ENCODE measurements around the gene SEC62.
"Not testable (repeated sequence)": the region's sequence is repeated elsewhere in the genome, so short reads cannot be mapped to it uniquely, and the experiment has no call there.

SEC62 gene

DNA sequence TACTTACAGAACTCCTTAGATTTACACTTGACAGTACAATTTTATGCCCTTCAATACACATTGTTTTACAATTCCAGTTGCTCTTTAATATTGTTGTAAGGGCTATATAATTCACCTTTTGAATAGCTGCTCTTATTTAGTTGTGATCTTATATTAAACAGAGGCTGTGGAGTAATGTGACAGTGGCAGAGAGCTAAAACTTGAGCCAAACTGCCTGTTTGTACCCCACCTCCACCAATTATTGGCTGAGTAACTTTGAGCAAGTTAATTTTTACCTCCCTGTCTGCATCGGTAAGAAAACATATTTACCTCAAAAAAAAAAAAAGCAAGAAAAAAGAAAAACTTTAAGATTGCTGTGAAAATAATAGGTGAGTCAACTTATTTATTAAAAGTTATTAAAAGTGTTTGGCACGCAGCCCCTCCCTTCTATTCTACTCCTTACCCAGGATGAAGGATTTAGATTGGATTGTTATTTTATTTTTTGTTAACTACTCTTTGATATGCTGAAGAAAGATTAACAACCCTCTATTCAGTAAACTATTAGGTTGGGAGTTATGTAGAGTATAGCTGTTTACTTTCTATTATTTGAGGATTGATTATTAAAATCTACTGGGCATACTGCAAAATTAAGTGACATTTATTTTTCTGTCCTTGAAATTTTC lies 1.7 kb downstream of the SEC62 start:
- DNase-seq: no peak

- no peak for DNase-seq
Measured at GRCh38 chr3:169969174-169970095, 2.8 kb downstream of the SEC62 start.

DNA sequence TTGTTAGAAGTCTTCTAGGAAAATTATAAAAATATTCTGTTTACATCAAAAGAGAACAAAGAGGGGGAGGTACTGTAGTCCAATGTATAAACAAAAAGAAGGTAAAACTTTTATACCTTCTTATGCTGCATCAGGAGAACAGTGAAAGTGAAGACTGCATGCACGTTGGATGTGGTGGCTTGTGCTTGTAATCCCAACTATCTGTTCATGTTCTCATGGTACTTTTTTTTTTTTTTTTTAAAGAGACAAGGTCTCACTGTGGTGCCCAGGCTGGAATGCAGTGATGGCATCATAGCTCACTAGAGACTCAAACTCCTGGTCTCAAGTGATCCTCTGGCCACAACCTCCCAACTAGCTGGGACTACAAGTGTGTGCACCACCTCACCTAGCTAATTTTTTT lies 4.2 kb downstream of the SEC62 start:
- no peak for DNase-seq

DNA sequence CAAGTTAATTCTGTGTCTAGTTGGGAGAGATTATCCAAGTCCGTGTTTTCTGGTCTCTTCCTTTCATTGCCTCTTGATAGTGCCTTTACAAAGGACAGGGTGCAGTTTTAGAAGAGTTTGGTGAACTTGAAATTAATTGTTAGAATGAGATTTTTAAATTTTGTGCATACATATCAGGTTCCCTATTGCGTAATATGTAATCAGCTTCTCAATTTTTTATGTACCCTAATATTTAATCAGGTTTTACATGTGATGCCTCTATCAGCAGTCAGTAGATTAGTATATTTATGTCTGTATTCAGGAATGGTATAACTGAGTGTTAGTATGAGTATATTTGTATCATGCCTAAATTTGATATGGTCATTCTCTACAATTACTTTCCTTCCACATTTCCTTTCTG lies 4.9 kb downstream of the SEC62 start:
- no peak for DNase-seq

DNA sequence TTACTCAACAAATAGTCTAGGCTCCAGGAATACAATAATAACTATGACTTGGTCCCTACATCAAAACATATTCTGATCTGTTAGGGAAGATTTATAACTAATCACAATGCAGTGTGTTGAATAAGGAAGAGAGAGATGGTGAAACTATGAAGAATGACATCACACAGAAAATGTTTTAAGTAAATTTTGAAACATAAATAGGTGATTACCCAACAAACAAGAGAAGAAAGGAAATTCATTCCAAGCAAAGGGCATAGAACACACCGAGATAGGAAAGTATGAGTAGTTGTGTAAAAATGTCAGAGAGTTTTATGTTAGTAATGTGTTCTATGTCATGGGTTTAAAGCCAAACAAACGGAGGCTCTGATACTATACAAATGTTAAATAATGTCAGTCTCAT lies 13.4 kb downstream of the SEC62 start:
- no peak for DNase-seq

GRCh38 chr3:169984292-169984691 lies 17.7 kb downstream of the SEC62 start:
- no peak for DNase-seq

- DNase-seq: no peak
Measured at GRCh38 chr3:169990431-169990830, 23.8 kb downstream of the SEC62 start.

DNA sequence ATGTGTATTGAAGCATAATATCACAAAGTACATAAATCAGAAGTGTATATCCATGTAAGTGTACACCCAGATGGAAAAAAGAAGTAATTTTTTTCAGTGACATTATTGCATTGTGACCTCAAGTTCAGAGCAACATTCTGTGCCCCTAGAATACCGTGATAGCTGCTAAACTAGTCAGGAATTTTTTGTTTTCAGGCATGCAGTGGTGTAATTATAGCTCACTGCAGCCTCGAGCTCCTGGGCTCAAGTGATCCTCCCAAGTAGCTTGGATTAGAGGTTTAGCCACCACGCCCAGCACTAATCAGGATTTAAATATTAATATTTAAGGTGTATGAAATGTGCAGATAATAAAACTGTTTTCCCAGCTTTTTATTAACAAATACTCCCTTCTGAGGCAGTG lies 25.5 kb downstream of the SEC62 start:
- DNase-seq: no peak

DNA sequence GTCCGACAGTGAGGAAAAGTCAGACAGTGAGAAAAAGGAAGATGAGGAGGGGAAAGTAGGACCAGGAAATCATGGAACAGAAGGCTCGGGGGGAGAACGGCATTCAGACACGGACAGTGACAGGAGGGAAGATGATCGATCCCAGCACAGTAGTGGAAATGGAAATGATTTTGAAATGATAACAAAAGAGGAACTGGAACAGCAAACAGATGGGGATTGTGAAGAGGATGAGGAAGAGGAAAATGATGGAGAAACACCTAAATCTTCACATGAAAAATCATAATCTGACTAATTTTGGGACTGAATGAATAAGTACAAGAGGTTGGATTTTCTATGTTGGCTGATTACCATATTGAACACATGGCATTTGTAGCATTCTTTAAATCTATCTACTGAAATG lies 26.2 kb downstream of the SEC62 start:
- DNase-seq: no peak

DNA sequence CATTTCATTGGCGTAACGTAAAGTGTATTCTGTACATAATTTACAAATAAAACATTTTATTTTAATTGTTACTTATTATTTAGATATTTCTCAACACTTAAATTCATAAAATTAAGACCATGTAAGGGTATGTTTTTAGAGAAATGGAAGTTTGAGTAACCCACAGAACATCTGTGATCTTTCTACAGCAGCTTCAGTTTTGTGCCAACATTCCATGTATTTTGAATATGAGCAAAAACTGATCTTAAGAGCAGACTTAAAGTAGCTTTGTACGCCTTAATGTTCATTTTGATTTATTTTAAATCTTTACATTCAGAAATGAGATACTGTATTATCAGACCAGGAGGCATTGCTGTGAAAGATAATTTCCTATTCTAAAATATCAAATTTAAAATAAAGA lies 27.2 kb downstream of the SEC62 start:
- DNase-seq: no peak

GRCh38 chr3:169996063-169996462 lies 29.5 kb downstream of the SEC62 start:
- DNase-seq: no peak

GRCh38 chr3:169998668-169999131 lies 32.1 kb downstream of the SEC62 start:
- DNase-seq: no peak

DNA sequence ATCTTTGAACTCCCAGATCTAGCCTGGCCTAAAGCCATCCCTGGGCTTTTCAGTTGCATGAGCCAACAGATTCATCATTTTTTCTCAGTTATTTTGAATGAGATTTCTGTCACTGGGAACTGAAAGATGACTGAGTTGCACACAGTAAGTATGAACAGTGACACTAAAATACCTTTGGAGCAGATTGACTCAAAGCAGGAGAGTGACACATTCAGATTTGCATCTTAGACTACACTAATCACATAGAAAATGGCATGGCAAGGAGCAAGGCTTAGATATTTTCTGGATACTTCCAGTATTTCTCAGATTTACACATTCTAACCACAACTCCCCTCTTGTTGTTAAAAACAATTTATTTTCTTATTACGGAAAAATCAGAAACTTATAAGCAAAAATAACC lies 32.8 kb downstream of the SEC62 start:
- no peak for DNase-seq

- DNase-seq: no peak
Measured at GRCh38 chr3:170000051-170000450, 33.4 kb downstream of the SEC62 start.

GRCh38 chr3:170002231-170002630 lies 35.6 kb downstream of the SEC62 start:
- no peak for DNase-seq

DNA sequence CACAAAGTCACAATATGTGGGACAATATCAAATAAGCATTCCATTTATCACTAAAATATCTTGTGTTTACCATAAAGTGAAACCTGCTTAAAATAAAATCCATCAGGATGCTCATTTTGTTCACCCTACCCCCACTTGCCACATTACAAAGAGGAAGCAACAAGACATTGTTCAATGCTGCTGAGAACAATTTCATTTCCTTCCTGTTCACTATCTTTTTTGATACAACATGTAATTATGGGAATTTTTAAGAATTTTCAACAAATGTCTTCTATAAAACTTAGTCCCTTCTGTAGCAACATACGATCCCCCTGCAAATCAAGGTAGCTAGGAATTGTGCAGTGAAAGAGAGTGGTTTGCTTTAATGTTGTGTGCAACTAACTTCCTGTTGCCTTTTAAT lies 36.3 kb downstream of the SEC62 start:
- DNase-seq: no peak

DNA sequence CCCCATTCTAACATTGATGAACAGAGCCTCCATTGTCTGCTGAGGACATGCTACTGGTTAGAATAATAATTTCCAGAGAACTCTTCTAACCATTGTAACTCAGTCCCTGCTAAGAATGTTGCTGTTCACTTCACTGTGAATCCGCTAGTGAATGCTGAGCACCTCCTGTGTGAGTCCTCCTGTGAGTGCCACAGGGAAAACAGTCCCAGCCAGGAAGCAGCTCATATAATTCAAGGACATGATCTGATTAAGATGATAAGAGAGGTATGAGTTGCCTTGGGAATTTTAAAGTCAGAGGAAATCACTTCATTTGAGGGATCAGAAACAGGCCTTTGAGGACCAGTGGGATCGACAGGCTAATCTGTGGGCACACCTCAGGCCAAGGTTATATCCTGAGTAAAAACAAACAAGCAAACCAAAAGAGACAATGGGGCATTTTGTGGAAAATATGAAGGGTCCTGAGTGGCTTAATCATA lies 37.3 kb downstream of the SEC62 start:
- DNase-seq: no peak

GRCh38 chr3:170007031-170007663 lies 40.5 kb downstream of the SEC62 start:
- DNase-seq: peak; percentile 44

- DNase-seq: no peak
Measured at GRCh38 chr3:170010498-170010897, 43.9 kb downstream of the SEC62 start.

- DNase-seq: no peak
Measured at GRCh38 chr3:170012683-170013400, 46.2 kb downstream of the SEC62 start.

GRCh38 chr3:170016057-170016456 lies 49.5 kb downstream of the SEC62 start:
- no peak for DNase-seq

GRCh38 chr3:170019306-170019705 lies 52.7 kb downstream of the SEC62 start:
- not testable (repeated sequence) for DNase-seq

- no peak for DNase-seq
Measured at GRCh38 chr3:170021083-170021482, 54.5 kb downstream of the SEC62 start.

All from CD4-positive, alpha-beta T cell treated with Interleukin-15 for 1 hour (primary cell).